Measurements from ENCODE around the gene SNED1. TPM values are rescaled to one million over a fixed set of nuclear protein-coding genes. Genes with fewer than 3 reads are reported as not detected.
"Not testable (repeated sequence)": the region's sequence is repeated elsewhere in the genome, so short reads cannot be mapped to it uniquely, and the experiment has no call there.

Gene SNED1
- polyA plus RNA-seq, 1 donor from 2014 or later = 17.0 TPM

GRCh38 chr2:241082341-241083090 lies 84.1 kb downstream of the SNED1 start:
- Mint-ChIP-seq H3K27me3 (no peaks in the 10 kb centered on the region), H3K9me3 (peaks cover 0 to 9% (median 3%) of the 10 kb centered on the region in 3 donors), H3K4me3 (no peak overlapping the region), H3K4me1 (peaks cover 10 to 11% (median 10%) of the 10 kb centered on the region in 3 donors), H3K27ac (peak overlapping the region in 2 of 3 donors; percentile 14 to 55), H3K36me3 (peaks cover 11% of the 10 kb centered on the region)

DNA sequence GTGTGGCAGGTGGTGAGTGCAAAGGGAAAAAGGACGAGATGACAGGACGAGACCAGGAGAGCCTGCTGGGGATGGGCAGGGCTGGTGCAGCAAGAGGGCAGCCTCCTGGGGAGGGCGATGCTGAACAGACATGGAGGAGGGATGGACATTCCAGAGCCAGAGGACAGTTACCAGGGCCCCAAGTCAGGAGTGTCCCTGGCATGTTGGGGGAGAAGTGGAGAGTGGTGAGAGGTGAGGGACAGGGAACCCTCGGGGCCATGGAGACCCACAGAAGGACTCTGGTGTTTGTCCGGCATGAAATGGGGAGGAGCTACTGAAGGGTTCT lies 84.6 kb downstream of the SNED1 start:
- Mint-ChIP-seq H3K4me3 (no peak overlapping the region), H3K36me3 (peaks cover 13% of the 10 kb centered on the region), H3K27me3 (no peaks in the 10 kb centered on the region), H3K27ac (peak overlapping the region in 2 of 3 donors; percentile 14 to 55), H3K9me3 (peaks cover 0 to 9% (median 3%) of the 10 kb centered on the region in 3 donors), H3K4me1 (peaks cover 9 to 13% (median 12%) of the 10 kb centered on the region in 3 donors)

- peaks cover 0 to 9% (median 3%) of the 10 kb centered on the region in 3 donors for H3K9me3 Mint-ChIP-seq
- H3K27me3 Mint-ChIP-seq = no peaks in the 10 kb centered on the region
- H3K4me3 Mint-ChIP-seq = no peak overlapping the region
- H3K27ac Mint-ChIP-seq = peak overlapping the region in 1 of 3 donors; percentile 39
- peaks cover 11 to 12% (median 12%) of the 10 kb centered on the region in 3 donors for H3K4me1 Mint-ChIP-seq
- peaks cover 16% of the 10 kb centered on the region for H3K36me3 Mint-ChIP-seq
These were observed 86.5 kb downstream of the SNED1 start for GRCh38 chr2:241084856-241085444.

- H3K4me3 Mint-ChIP-seq = no peak overlapping the region
These were observed 89.2 kb downstream of the SNED1 start for GRCh38 chr2:241087420-241088268.

DNA sequence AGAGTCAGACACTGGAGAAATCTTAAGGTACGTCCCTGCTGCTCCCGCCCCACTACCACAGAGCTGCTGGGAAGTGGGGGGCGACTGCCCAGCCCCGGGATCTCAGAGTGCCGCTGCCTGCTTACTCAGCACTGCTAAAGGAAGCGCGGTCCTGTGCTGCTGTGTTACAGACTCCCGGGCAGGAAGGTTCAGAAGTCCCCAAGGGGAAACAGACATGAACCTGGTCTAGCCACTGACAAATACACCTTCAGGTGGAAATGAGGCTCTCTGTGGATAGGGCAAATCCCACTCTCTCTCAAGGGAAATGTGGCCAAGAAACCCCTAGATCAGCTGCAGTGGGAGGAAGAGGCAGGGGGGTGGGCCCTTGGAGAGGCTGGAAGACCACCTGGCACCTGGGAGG lies 90.0 kb downstream of the SNED1 start:
- Mint-ChIP-seq H3K36me3 (peaks cover 15% of the 10 kb centered on the region), H3K27ac (peak overlapping the region in 2 of 3 donors; percentile 84 to 93), H3K27me3 (no peaks in the 10 kb centered on the region), H3K4me3 (peak overlapping the region in 1 of 4 donors; percentile 90), H3K4me1 (peaks cover 10 to 13% (median 12%) of the 10 kb centered on the region in 3 donors), H3K9me3 (peaks cover 0 to 9% (median 3%) of the 10 kb centered on the region in 3 donors)

More at GRCh38 chr2:241087420-241088268, 89.2 kb downstream of the SNED1 start:
- H3K27ac Mint-ChIP-seq = peak overlapping the region; percentile 71 to 93 (median 84)
- peaks cover 15 to 16% (median 15%) of the 10 kb centered on the region in 3 donors for H3K4me1 Mint-ChIP-seq
- H3K9me3 Mint-ChIP-seq = peaks cover 0 to 9% (median 3%) of the 10 kb centered on the region in 3 donors
- peaks cover 15% of the 10 kb centered on the region for H3K36me3 Mint-ChIP-seq
- H3K27me3 Mint-ChIP-seq = no peaks in the 10 kb centered on the region

GRCh38 chr2:241088791-241089732 lies 90.6 kb downstream of the SNED1 start:
- no peaks in the 10 kb centered on the region for H3K27me3 Mint-ChIP-seq

GRCh38 chr2:241091201-241091600 lies 92.8 kb downstream of the SNED1 start:
- Mint-ChIP-seq H3K27ac (peak overlapping the region in 2 of 3 donors; percentile 43 to 80), H3K9me3 (no peaks in the 10 kb centered on the region), H3K36me3 (peaks cover 8% of the 10 kb centered on the region), H3K4me3 (no peak overlapping the region), H3K4me1 (peaks cover 19 to 22% (median 21%) of the 10 kb centered on the region in 3 donors), H3K27me3 (no peaks in the 10 kb centered on the region)

More at GRCh38 chr2:241088791-241089732, 90.6 kb downstream of the SNED1 start:
- peak overlapping the region in 1 of 3 donors; percentile 59 for H3K27ac Mint-ChIP-seq
- peaks cover 10 to 13% (median 12%) of the 10 kb centered on the region in 3 donors for H3K4me1 Mint-ChIP-seq
- H3K4me3 Mint-ChIP-seq = peak overlapping the region in 1 of 4 donors; percentile 90
- H3K36me3 Mint-ChIP-seq = peaks cover 15% of the 10 kb centered on the region
- peaks cover 0 to 9% (median 3%) of the 10 kb centered on the region in 3 donors for H3K9me3 Mint-ChIP-seq

DNA sequence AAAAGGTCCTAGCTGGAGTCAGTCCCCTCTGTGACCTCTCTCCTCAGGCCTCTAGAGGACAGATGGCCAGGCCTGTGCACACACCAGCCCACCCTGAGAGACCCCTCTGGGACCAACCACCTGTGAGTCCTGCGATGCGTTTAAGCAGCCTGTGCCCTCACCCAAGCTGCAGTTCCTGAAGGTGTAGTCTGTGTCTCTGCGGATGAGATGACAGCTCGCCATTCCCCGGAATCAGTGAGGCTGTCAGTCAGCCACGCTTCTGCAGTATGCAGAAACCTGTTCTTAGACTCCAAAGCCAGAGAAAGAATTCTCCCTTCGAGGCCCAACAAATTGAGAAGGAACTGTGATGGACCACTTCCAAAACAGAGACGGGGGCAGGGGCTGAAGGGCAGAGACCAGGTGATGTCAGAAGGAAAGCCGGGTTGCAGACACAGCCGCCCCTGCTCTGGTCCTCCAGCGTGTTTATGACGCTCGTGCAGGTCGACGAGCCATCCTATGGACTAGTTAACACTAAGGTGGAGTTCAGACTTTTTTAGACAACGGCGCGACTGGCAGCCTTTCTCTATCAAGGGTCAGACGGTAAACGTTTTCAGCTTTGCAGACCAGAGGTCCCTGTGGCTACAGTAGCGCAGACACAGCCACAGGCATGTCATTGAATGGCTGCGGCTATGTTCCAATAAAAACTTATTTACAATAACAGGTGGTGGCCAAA lies 93.5 kb downstream of the SNED1 start:
- Mint-ChIP-seq H3K9me3 (no peaks in the 10 kb centered on the region), H3K27me3 (no peaks in the 10 kb centered on the region), H3K36me3 (peaks cover 6% of the 10 kb centered on the region), H3K4me3 (no peak overlapping the region), H3K4me1 (peaks cover 23 to 29% (median 26%) of the 10 kb centered on the region in 3 donors), H3K27ac (peak overlapping the region in 1 of 3 donors; percentile 59)

DNA sequence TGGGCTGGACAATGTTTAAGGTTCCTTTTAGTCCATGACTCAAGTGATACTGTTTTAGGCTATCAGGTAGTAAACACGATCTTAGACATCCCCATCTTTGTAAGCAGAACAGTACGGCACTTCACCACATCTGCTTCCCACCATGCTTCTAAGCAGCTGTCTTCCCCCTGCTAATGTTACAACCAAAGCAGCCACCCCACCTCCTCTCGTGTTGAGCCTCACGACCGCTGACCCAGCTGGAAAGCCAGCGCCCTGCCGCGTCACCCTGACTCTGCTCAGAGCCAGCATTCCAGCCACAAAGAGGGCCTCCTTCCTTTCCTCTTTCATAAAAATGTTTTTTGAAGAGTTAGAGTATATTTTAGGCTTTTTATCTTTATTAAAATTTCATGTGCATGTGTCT lies 94.3 kb downstream of the SNED1 start:
- Mint-ChIP-seq H3K9me3 (no peaks in the 10 kb centered on the region), H3K4me1 (peaks cover 30 to 37% (median 34%) of the 10 kb centered on the region in 3 donors), H3K27me3 (no peaks in the 10 kb centered on the region), H3K4me3 (no peak overlapping the region), H3K27ac (peak overlapping the region in 1 of 3 donors; percentile 78), H3K36me3 (peaks cover 6% of the 10 kb centered on the region)

DNA sequence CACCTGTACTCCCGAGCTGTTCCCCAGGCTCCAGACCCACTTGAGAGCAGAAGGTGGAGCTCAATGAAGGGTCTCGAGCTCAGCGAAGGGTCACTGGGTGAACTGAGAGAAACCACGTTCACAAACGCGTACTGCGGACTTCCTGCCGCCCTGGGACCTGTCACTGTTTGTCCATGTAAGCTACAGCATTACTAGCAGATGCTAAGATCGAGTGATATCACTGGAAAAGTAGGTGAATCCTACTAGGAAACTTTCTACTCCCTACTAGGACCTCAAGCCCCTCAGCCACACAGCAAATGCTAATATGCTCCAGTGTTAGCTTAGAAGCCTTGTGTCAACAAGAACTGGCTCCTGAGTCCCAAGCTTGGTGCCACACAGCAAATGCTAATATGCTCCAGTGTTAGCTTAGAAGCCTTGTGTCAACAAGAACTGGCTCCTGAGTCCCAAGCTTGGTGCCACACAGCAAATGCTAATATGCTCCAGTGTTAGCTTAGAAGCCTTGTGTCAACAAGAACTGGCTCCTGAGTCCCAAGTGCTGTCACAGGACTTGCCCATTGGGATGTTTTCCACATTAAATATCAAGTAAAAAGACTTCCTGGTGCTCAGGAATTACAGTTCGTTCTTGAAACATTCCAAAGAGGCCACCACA lies 94.8 kb downstream of the SNED1 start:
- H3K36me3 Mint-ChIP-seq, H3K9me3 Mint-ChIP-seq, H3K27me3 Mint-ChIP-seq, H3K4me3 Mint-ChIP-seq: not testable (repeated sequence)
- H3K4me1 Mint-ChIP-seq = peaks cover 31 to 35% (median 34%) of the 10 kb centered on the region in 3 donors
- peak overlapping the region in 1 of 3 donors; percentile 78 for H3K27ac Mint-ChIP-seq

- peaks cover 38 to 42% (median 39%) of the 10 kb centered on the region in 3 donors for H3K4me1 Mint-ChIP-seq
- H3K27me3 Mint-ChIP-seq = no peaks in the 10 kb centered on the region
- no peak overlapping the region for H3K4me3 Mint-ChIP-seq
- peaks cover 7% of the 10 kb centered on the region for H3K36me3 Mint-ChIP-seq
- no peaks in the 10 kb centered on the region for H3K9me3 Mint-ChIP-seq
- H3K27ac Mint-ChIP-seq = peak overlapping the region in 1 of 3 donors; percentile 90
These were observed 95.8 kb downstream of the SNED1 start for GRCh38 chr2:241094172-241094571.

GRCh38 chr2:241094924-241095420 lies 96.6 kb downstream of the SNED1 start:
- peak overlapping the region in 2 of 3 donors; percentile 73 to 89 for H3K27ac Mint-ChIP-seq
- H3K4me1 Mint-ChIP-seq = peaks cover 45 to 50% (median 47%) of the 10 kb centered on the region in 3 donors
- H3K36me3 Mint-ChIP-seq = peaks cover 6% of the 10 kb centered on the region
- peak overlapping the region in 1 of 4 donors; percentile 16 for H3K4me3 Mint-ChIP-seq
- H3K27me3 Mint-ChIP-seq = no peaks in the 10 kb centered on the region
- H3K9me3 Mint-ChIP-seq = no peaks in the 10 kb centered on the region

Data from IgD-negative memory B cell (primary cell).